ENCODE results near the gene PPFIBP1. TPM values are rescaled to one million over a fixed set of nuclear protein-coding genes. Genes with fewer than 3 reads are reported as not detected.
"Not testable (repeated sequence)": the region's sequence is repeated elsewhere in the genome, so short reads cannot be mapped to it uniquely, and the experiment has no call there.

PPFIBP1 gene
- total RNA-seq, 1 donor from 2014 or later = 102 TPM

DNA sequence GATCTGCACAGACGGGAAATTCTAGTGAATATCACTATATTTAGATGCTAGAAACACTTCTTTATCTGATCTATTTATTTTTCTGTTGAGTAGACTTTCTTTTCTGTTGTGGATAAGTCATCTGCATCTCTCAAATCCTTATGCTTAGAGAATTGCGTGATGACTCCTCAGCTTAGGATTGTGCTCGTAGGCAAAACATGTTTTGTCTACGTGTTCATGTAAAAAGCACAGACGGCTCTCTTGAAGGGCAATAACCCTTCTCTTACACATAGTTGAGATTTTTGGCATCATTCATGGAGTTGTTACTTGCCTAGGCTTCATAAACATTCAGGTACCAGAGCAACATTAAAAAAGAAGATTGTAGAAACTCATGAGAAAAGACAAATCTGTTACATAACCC is 18.6 kb downstream of the PPFIBP1 start:
- DNase-seq = no peak

DNA sequence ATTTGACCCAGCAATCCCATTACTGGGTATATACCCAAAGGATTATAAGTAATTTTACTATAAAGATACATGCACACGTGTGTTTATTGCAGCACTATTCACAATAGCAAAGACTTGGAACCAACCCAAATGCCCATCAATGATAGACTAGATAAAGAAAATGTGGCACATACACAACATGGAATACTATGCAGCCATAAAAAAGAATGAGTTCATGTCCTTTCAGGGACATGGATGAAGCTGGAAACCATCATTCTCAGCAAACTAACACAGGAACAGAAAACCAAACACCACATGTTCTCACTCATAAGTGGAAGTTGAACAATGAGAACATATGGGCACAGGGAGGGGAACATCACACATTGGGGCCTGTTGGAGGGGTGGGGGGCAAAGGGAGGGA is 20.9 kb downstream of the PPFIBP1 start:
- DNase-seq = not testable (repeated sequence)

DNA sequence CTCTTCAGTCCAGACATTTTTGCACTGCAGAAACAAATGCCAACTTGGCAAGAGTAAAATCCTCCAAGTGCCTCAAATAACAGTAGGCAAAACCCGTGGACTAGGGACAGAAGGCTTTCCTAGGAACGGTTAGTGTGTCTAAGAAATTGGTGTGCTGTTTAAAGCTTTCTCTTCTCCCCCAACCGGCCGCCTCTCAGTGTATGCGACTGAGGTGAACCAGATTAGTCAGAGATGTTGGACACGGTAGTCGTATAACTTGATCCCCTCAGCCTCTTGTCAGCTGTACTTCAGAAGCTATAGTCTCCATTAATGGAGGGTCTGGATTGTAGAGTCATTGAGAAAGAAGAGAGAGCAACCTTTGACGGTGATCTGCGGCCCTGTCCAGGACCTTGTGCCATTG is 21.7 kb downstream of the PPFIBP1 start:
- peak; percentile 46 for DNase-seq

DNA sequence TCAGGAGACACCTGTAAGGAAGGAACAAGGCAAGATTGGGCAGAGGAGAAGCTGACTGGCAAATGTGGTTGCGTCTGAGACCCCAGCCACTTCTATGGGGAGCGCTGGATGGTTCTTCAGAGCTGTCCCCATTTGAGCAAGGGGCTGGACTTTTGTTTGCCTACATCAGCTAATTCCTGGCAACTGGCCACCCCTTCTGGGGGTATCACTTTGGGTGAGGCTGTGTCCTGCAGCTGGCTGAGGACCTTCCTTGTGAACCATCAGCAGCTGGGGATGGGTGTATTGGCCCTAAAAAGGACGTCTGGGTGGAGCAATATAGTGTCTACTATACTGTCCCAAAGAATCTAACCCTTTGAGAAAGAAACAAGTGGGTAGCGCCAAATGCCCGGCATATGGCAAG is 23.6 kb downstream of the PPFIBP1 start:
- no peak for DNase-seq

DNA sequence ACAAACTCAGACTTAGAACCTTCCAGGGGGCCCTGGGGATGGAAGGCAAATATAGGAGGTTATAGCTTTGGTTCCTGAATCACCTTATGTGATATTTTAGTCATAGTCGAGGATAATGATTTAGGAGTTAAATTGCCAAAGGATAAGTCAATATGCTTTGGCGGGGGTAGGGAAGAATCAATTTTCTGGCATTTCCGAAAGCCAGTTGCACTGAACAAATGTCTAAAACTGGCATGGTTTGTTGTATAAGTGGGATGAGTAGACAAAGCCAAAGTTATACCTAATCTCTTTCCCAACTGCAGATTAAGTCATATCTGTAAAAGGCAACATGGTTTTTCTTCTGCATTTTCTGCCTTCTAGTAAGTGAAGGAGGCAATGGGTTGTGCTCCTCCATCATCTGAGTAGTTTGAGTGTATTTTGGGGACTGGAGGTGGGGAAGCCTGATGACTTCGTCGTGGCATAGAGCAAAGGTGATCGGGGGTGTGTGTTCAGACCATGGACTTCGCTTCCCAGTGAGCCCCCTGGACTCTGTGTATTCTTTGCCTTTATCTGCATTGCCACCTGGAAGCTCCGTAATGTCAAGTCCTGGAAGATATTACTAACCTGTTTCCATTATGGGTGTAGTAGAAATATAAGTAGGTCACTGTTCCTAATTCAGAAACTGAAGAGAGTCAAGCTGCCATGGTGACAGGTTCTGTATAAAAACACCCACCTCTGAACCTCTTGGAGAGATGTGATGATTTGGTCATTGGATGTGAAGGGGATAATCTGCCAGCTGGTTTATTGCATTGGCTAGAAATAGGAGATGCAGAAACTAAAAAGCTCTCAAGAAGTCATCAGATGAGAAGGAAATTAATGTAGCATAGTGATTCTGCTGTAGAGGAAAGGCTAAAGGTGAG is 24.5 kb downstream of the PPFIBP1 start:
- no peak for DNase-seq

DNA sequence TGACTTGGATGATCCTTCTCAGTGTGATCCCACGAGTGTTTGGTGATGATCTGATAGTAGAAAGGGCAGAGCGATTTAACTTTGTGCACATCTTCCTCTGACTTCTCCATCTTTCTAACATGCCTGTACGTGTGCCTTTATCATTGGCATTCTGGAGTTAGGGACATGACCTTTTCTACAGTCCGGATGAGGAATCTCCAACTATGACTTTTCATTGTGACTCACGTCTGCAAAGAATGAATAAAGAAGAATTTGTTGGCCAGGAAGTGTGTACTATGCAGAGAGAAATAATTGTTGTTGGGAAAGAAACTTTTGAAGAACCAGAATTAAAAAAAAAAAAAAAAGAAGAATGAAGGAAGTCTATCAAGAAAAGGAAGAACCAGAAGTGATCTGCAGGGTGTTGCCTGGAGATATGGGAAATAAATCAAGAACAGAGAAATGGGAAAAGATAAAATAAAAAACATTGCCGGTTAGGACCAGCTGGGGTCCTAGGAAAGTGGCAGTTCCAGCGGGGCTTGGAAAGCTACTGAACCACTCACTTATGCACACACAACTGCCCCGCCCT is 25.3 kb downstream of the PPFIBP1 start:
- no peak for DNase-seq

DNA sequence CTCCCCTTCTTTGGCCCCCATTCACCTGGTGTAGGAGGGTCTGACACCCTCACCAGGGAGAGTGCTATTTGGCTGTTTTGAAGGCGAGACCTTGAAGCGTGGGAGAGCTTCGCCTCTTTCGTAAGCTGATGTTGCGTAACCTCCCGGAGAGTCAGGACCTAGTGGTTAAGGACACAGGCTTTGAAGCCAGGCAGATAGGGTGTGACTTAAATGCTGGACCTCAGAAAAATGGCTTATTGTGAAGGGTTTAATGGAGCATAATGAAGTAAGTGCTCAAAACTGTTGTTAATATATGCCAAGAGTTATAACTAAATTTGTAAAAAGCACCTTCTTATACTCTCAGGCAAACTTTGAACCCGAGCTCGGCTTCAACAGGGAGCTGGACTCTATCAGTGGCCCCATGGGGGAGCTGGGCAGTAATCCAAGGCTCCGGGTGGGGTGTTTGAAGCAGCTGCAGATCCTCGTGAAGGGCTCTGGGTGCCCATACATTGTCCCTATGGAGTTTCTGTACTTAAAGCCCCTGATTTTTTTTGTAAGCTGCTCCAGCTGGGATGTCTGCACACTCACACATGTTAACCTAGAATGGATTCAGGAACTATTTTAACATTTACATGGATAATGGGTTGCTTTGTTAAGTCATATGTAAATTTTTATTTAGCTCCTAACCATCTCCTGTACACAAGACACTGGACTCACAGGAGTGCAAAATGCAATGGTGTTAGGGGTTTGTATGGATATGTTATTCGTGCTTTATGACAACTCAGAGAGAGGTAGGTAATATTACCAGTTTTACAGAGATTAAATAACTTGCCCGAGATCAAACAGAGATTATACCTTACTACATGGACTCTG is 26.0 kb downstream of the PPFIBP1 start:
- DNase-seq = peak; percentile 65

DNA sequence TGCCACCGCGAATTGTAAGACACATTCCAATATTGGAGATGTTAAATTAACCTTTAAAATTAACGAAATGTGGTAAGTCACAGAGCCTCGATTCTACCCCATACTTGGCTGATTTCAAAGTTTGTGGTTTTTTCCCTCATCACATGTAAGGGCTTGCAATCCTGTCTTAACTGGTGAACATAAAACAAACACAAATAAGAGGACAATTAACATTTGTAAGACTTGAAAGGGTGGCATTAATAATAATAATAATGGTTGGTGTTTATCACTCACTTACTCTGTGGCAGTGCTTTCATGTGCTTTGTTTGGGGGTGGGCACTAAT is 26.6 kb downstream of the PPFIBP1 start:
- no peak for DNase-seq

DNA sequence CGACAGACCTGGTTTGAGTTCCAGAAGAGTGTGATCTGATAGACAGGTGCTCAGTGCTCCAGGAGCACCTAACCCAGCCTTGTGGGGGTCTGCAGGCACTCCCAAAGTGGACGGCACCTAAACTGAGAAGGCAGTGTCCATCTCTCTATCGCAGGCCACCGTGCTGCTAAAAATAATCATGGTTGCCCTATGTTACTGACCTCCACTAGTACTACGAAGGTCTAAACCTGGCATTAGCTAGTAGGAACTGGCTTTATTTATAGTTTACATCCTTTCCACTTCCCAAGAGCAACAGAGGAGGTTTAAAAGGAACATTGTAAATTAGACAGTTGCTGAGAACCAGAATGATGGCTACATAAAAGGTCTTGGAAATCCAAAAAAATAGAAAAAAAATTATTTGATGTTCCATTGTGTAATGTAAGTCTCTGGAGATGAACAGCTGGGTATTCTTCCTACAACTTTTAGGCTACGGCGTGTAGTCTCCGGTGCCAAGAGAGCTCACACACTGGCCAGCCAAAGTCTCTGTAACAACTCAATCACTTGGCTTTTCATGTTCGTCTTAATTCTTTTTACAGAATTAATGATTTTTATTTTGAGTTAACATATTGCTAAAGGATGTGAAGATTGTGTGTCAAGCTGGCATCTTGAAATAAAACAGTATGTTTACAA is 27.3 kb downstream of the PPFIBP1 start:
- DNase-seq = peak; percentile 44

DNA sequence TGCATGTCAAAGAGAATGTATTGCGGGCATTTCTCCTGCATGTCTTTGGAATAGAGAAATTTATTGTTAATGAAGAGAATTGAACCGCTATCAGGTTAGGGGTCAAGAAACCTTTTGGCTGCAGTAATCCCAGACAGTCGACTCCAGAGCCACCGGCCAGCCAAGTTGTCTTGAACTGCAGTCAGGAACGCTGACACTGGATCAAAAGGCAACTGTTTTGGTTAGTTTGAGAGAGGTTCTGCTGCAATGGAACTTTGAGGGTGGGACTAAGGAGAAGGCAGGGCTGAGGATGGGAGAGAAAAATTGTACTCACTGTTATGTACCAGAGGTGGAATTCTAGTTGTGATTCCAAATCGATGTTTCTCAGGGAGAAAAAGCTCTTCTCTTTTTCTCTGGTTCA is 28.2 kb downstream of the PPFIBP1 start:
- DNase-seq = no peak

DNA sequence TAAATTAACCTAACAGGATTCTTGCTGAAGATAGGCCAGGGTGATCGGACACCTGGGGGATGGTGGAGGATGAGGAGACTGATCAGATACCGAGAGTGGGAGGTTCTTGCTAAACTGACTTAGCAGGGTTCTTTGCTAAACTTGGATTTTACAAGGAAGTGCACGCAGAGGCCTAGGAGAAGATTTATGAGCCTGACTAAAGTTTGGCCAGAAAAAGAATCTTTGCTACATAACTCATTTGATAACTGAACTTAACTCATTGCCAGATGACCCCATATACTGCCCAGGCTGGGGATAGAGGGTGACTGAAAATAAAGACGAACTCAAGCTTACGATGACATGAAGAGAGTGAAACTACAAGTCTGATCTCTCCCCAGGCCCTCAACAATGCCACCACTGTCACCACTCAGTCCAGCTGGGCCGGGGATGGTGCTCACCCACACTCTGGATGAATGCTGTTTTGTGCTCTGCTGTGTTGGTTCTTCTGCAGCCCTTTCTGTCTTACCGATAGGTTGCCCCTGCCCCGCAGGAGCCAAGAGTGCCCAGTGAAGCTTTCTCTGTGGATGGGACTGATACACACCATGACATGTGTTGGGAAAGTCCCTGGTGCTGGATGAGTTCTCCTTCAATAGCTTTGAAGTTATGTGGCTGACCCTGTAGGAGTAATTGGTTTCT is 29.0 kb downstream of the PPFIBP1 start:
- DNase-seq = peak; percentile 44

DNA sequence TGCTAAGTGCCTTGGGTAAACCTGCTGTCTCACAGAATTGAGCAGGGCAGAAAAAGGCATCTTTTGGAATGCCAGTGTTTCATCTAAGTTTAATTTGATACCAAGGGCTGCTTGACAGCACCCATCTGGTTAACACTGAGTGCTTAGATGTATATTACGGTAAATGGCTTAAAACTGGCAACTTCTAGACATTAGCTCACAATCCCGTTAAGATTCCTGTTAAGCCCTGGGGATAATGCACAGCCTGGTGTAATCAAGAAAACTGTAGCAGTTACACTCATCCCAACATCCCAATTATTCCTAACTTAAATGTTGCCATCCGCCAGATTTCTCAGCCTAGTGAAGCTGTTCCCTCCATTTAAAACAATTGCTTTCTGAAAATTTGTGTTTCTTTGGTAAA is 29.9 kb downstream of the PPFIBP1 start:
- peak; percentile 53 for DNase-seq

DNA sequence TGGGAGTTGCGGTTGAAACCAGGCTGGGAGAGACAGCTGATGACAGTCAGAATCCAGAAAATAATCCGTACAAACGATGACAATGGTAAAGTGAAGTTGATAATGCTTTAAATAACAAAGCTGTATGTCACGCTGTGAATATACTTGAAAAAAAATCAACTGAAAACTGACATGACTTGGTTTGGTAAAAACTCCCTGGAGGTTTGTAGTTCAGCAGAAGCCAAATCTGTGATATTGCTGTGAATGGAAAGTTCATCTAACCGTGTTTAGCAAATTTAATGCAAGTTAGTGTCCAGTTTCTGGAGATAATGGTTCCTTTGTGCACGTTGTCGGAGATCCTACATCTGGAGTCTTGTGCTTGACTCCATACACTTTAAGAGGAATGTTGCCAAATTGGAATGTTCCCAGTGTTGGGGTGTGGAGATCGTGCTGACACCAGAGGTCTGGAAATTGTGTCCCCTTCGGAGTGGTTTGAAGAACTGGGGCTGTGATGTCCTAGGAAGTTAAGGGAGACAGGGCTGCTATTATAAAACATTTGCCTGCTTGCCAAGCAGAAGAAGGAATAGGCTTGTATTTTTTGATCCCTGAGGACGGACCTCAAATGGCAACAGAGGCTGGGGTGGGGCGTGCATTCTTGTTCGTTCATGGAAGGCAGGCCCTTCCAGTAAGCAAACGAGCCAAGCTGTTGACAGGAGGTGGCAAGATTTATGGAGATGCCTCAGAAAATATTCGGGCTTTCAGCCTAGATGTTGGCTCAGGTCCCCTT is 30.6 kb downstream of the PPFIBP1 start:
- peak; percentile 96 for DNase-seq

DNA sequence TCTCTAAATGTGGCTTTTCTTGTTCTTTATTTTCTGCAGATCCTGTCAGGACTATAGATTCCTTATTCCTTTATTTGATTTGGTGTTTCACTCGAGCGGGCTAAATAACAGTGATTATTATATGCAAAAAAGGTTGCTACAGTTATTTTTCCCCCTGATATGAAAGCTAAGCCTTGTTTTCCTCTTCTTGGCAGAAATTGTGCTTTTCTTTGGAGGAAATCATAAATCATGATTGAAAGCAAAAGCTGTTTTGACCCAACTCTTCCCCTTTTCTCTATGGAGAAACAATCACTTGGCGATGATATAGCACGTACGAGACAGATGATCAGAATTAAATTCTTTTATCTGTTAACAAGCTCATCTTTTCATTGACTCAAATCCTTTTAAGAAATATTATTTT is 31.4 kb downstream of the PPFIBP1 start:
- DNase-seq = peak; percentile 48

DNA sequence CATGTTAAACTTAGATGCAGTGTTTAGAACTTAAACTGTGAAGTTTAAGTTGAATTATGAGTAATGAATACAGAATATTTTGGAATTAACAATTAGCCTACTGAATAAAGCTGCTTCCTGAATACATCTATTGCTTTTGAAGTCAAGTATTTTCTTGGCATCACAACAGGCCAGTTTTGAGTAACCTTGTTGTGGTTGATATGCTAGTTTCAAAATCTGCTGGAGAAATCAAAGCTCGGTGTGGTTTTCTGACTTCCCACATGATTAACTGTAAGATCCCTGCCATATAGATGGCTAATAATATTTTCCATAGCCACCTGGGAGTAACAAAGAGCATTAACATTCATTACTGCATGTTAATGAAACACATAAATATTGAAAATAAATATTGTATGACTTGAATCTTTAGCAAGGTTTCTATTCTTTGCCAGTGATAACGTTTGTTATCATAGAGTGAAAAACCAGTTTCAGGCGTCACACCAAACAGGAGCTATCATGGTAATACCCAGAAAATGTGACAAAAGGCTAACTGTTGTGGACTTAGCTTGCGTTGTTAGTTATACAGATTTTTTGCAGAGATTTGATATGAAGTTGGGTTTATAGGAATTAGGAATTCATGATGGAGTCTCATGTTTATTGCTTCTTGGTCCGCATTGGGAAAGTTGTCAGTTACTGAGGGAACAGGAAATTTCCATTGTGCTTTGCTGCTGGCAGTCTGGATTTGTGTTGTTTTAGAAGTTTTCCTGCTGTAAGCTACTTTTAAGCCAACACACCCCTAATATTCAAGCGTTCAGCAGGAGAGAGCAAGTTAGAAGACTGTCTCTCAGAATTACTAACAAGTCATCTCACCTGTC is 32.1 kb downstream of the PPFIBP1 start:
- DNase-seq = peak; percentile 38

DNA sequence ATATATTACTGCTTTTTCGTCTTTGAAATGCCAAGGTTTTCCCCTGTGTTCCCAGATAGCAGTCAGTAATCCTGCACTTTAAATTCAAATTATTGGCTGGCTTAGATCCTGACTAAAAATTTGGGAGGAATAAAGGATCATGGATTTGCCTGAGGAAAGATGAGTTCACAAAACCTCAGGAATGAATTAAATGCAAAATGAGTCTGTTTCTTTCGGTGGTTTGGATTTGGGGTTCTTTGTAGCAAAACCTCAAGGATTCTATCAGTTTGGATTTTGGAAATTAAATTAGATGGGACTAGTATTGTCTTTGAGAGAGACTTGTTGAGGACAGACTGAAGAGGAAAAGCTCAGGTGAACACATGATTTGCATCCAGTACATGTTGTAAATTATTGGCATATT is 36.1 kb downstream of the PPFIBP1 start:
- no peak for DNase-seq

DNA sequence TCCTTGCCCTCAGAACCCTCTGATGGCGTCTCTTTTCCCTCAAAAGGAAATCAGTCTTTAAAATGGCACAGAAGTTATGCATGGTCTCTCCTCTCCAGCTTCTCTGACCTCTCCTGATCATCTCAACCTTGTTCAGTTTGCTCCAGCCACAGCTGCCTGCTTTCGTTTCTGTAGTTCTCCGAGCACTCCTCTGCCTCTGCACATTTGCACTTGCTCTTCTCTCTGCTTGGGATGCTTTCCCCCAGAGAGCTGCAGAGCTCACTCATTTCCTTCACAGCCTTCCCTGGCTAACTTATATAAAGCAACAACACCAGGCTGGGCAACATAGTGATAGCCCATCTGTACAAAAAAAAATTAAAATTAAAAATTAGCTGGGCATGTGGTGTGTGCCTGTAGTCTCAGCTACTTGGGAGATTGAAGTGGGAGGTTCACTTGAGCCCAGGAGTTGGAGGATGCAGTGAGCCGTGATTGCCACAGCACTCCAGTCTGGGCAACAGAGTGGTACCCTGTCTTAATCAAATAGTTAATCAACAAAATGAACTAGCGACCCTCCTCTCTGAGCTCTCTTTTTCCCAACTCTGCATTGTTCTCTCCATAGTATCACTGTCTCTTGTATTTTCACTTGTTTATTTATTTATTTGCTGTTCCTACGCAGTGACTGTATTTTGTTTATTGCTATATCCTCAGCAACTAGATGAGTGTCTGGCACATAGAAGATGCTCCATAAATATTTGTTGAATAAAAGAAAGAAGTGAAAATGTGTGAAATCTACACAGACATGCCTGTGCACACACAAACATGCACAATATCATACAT is 37.7 kb downstream of the PPFIBP1 start:
- DNase-seq = peak; percentile 13

DNA sequence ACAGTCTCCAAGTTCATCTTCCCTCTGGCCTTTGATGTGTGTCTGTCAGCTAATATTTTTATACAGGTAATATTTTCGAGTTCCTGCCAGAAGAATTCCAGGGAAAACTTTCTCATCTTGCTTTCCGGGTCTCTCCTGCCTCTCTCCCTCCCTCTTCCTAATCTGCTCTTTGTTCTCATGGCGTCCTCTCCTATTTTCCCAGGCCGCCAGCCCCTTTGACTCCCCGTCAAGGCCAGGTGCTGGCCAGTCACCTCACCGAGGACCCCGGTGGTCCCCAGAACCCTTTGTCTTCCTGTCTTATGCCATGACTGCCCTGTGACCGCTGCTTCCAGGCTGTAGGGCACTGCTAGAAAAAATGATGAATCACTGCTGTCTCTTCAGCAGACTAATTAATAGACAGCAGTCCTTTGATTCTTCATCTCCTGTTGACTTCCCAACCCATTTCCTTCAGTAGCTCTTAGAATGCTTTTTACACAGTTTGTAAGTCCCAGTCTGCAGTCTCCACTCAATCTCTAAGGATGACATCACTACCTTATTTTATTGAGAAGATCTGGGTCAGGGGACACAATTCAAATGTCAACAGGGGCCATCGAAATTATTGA is 40.7 kb downstream of the PPFIBP1 start:
- DNase-seq = no peak

DNA sequence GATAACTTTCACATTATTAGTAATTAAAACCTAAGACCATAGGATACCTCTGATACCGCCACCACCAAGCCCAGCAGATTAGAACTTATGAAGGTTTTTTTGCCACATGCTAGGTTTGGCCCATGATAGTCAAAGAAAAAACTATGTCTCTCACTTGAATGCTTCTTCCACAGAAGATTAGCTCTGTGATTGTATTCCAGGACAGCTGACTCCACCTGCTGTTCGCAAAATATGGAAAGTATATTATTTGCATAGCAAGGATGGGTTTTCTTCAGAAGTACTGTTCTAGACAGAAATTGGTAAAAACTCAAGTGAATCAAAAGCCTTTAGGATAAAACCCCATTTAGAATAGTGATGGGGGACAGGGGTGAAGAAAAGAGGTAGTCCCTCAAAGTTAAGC is 42.2 kb downstream of the PPFIBP1 start:
- DNase-seq = peak; percentile 54

Measured in tongue (tissue), 2 donors.